LoVo (cell line): Measurements from ENCODE around the gene SCOC.

Experiments used
- DNase-seq: peaks from one replicate; pipeline ENCODE4 v3.0.0-alpha.2; 2016; ENCODE audit warnings: low spot score

The SCOC gene

GRCh38 chr4:140373328-140374129, at the start of gene SCOC:
TSS of gene SCOC (plus strand) at chr4:140373646. CDS start at chr4:140379171, 5,525 bp downstream.
- DNase-seq, result peak; percentile 99

DNA sequence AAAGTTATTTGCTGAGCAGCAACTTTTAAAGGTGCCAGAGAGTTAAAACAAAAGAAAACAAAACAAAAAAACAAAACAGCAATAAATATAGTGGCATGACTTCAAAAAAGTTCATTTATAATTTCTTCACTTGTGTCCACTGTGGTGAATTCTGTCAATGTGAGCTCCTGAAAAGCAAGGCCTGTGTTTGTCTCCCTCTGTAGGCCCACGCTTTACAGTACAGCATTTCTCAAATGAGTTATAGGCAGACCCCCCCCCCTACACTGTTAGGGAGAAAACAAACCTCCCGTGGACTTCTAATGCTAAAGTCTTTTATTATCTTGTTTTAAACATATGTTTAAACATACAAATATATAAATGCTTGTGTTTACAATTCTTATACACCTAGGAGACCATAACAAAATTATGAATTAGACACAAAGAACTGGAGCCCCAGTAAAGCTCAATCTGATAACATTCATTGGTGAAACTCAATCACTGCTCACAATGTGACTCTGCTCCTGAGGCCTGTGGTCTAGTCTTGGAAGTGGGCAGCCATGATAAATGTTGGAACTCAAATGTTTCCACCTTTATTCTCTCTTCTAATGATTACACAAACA, 47.0 kb upstream of the SCOC start:
- peak; percentile 38 for DNase-seq

DNA sequence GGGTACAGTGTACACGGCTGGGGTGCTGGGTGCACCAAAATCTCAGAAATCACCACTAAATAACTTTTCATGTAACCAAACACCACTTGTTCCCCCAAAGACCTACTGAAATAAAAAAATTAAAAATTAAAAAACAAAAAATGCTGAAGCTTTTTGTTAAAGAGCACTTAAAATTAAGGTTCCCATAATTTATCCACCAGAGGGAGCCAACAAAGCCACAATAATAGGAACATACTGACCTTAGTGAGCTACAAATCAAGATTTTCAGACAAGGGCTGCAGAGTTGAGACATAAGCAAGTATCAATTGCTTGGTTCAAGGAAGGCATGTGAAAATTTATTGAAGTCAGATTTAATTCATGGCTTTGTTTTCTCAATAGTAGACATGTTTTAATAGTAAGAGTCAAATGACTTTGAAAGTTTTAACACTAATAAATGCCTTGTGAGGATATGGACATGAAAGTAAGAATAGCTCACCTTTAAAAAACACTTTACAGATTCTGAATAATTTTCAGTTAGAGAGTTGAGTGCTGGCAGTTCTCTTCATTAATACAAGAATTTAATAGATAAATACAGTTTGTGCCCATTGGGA, 43.0 kb upstream of the SCOC start:
- peak; percentile 34 for DNase-seq

GRCh38 chr4:140331245-140331644, 42.2 kb upstream of the SCOC start:
- no peak for DNase-seq

DNA sequence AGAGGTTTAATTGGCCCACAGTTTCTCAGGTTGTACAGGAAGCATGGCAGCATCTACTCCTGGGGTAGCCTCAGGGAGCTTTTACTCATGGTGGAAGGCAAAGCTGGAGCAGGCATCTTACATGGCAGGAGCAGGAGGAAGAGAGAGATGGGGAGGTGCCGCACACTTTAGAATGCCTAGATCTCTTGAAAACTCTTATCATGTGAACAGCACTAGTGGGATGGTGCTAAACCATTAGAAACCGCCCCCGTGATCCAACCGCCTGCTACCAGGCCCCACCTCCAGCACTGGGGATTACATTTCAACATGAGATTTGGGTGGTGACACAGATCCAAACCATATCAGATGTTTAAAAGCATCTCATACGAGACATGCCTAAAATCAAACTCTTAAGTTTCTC, 41.6 kb upstream of the SCOC start:
- no peak for DNase-seq

GRCh38 chr4:140332734-140333133, 40.7 kb upstream of the SCOC start:
- DNase-seq, result no peak

- DNase-seq, result no peak
Measured at GRCh38 chr4:140333523-140333922, 39.9 kb upstream of the SCOC start.

GRCh38 chr4:140335076-140335475, 38.4 kb upstream of the SCOC start:
- DNase-seq, result no peak

DNA sequence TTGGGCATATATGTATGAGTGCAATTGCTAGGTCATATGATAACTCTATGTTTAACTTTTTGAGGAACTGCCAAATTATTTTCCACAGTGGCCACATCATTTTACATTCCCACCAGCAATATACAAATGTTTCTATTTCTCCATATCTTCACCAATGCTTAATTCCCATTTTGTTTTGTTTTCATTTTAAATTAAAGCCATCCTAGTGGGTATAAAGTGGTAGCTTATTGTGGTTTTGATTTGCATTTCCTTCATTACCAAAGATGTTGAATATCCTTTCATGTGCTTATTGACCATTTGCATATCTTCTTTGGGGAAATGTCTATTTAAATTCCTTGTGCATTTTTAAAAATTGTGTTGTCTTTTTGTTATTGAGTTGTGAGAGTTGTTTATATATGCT, 36.7 kb upstream of the SCOC start:
- DNase-seq, result no peak

GRCh38 chr4:140342620-140343019, 30.8 kb upstream of the SCOC start:
- DNase-seq, result no peak

DNA sequence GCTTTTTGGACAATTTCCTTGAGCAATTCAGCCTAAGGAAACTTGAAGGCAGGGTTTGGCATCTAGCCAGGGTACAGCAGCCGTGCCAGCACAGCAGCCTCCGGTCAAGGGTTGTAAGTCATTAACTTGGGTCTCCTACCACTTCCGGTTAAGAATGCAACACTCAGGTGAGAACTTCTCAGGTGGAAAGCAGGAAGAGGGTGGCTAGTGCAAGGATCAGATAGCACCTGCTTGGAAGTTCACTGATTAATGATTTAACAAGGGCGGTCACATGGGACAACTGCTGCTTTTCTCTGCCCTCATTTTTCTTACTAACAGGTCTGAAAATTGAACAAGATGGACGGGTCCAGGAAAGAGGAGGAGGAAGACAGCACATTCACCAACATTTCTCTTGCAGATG, 30.1 kb upstream of the SCOC start:
- DNase-seq, result peak; percentile 91

GRCh38 chr4:140344101-140344500, 29.3 kb upstream of the SCOC start:
- no peak for DNase-seq

- no peak for DNase-seq
Measured at GRCh38 chr4:140344621-140345020, 28.8 kb upstream of the SCOC start.

DNA sequence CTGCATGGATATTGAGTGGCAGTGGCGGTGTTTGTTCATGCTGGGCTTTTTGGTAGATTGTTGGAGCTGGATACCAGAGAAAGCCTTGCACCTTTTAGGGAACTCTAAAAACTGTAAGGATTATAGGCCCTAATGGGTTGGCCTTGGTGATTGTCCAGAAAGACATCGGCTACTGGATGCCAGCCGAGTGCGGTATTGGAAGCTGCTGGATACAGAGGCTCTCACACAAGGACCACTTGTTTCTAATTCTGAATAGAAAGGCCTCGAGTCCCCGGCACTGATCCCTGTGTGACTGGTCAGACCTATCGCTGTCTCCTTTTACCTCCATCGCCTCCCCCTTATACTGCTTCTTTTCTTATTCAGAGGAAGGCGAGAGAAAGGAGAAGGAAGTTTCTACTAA, 27.3 kb upstream of the SCOC start:
- DNase-seq, result no peak

DNA sequence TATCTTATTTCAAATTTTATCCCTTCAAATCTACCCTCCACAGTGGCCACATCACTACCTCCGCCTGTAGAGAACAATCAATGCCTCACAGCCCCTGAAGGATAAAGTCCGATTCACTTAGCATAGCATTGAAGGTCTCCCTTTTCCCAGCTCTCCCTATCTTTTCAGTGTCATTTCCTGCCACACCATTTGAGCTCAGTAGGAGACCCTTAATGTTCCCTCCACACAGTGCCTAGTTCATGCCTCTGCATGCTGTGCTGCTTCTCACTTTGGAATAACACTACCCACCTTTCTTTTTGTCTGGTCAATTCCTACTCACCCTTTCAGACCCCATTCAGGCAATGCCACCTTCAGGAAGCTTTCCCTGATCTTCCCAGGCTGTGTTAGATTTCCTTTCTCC, 23.6 kb upstream of the SCOC start:
- no peak for DNase-seq

- no peak for DNase-seq
Measured at GRCh38 chr4:140351093-140352075, 22.1 kb upstream of the SCOC start.

DNA sequence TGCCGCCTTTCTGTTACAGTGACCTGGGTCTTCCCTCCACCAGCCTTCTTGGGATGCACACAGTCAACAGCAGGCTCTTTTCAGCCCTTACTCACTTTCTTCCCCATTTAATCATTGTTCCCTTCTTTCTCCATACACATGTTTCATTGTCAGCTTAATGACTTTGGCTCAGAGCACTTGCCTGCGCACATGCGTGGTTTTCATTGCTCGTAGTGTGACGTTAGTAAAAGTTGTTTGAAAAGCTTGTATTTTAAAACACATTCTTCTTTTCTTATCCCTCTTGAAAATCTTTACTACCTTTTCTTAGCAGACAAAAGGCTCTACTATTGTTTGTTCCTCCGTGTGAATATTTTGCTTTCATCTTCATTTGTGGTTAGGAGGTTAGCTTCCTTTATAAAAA, 19.7 kb upstream of the SCOC start:
- DNase-seq, result no peak

GRCh38 chr4:140355288-140355687, 18.2 kb upstream of the SCOC start:
- no peak for DNase-seq

- DNase-seq, result no peak
Measured at GRCh38 chr4:140357868-140358267, 15.6 kb upstream of the SCOC start.

GRCh38 chr4:140358281-140358680, 15.2 kb upstream of the SCOC start:
- no peak for DNase-seq

- peak; percentile 80 for DNase-seq
Measured at GRCh38 chr4:140359562-140360427, 13.7 kb upstream of the SCOC start.
